Muscle of leg (tissue), 11 donors: ENCODE data around the gene CFAP68. TPM values are rescaled to one million over a fixed set of nuclear protein-coding genes. Genes with fewer than 3 reads are reported as not detected.
A peak's percentile ranks its signal among the peaks of the same experiment; 100 is the strongest.
"Not testable (repeated sequence)": the region's sequence is repeated elsewhere in the genome, so short reads cannot be mapped to it uniquely, and the experiment has no call there.

Experiments used
- DNase-seq: peaks from one replicate; pipeline ENCODE4 v3.0.0; 2013
- H3K27ac ChIP-seq: one replicate; pipeline ENCODE4 v1.5.1; 2013; ENCODE audit warnings: mild to moderate bottlenecking, low read length, control low read depth
- H3K27me3 ChIP-seq: one replicate; pipeline ENCODE4 v1.6.1; 2013; ENCODE audit warnings: low read length; ENCODE audit not compliant: control insufficient read depth, insufficient read depth
- H3K36me3 ChIP-seq: one replicate; pipeline ENCODE4 v1.6.1; 2013; ENCODE audit warnings: low read length; ENCODE audit not compliant: control insufficient read depth, insufficient read depth
- H3K4me1 ChIP-seq: one replicate; pipeline ENCODE4 v1.6.1; 2013; ENCODE audit warnings: low read length; ENCODE audit not compliant: control insufficient read depth, insufficient read depth
- H3K4me3 ChIP-seq: one replicate; pipeline ENCODE4 v1.5.1; 2013; ENCODE audit warnings: low read length, control low read depth
- H3K9me3 ChIP-seq: replicated peaks from 2 replicates; pipeline ENCODE4 v1.6.1; 2013; ENCODE audit warnings: low read depth, low read length; ENCODE audit not compliant: control insufficient read depth
- WGBS: methylation state at CpG from one replicate; pipeline ENCODE4 v1.1.5; 2013; ENCODE audit warnings: missing lambda C conversion rate; ENCODE audit not compliant: insufficient coverage; 5-methylcytosine and 5-hydroxymethylcytosine counted together
- polyA plus RNA-seq, 8 donors: library from polyadenylated mRNA; unstranded; fragments of 120-200 nt; gene quantifications; one replicate each; pipeline versions ENCODE4 v1.2.1 to v1.2.3, GENCODE V29; 2013; ENCODE audit warnings: inconsistent platforms in 1 of 8, low replicate concordance in 1 of 8; ENCODE audit not compliant: insufficient read length in 8 of 8, insufficient read depth in 1 of 8
- total RNA-seq: library from RNA; stranded (reverse); fragments of 120-200 nt; gene quantifications from one replicate; pipeline ENCODE4 v1.2.4, GENCODE V29; 2013

Gene CFAP68
- total and polyA plus RNA-seq, 9 donors = 14.0 to 20.4 (median 16.7) TPM

GRCh38 chr11:111855506-111855905, 23.8 kb upstream of the CFAP68 start:
- Histone ChIP-seq H3K4me3 (no peak overlapping the region), H3K27ac (no peak overlapping the region), H3K9me3 (no peaks in the 10 kb centered on the region), H3K4me1 (no peaks in the 10 kb centered on the region), H3K27me3 (no peaks in the 10 kb centered on the region), H3K36me3 (peaks cover 51% of the 10 kb centered on the region)
- DNase-seq = no peak

- H3K27me3 ChIP-seq = no peaks in the 10 kb centered on the region
- H3K4me3 ChIP-seq = no peak overlapping the region
- WGBS = no CpG with 5 or more reads among the region's 3 CpGs
- no peaks in the 10 kb centered on the region for H3K9me3 ChIP-seq
- peaks cover 43% of the 10 kb centered on the region for H3K36me3 ChIP-seq
- DNase-seq = no peak
- no peaks in the 10 kb centered on the region for H3K4me1 ChIP-seq
- H3K27ac ChIP-seq = no peak overlapping the region
Observed at GRCh38 chr11:111860257-111860656, 19.1 kb upstream of the CFAP68 start.

- WGBS = no CpG with 5 or more reads among the region's 1 CpG
- Histone ChIP-seq H3K36me3 (peaks cover 21% of the 10 kb centered on the region), H3K27ac (no peak overlapping the region), H3K27me3 (no peaks in the 10 kb centered on the region), H3K9me3 (no peaks in the 10 kb centered on the region), H3K4me1 (no peaks in the 10 kb centered on the region), H3K4me3 (no peak overlapping the region)
- no peak for DNase-seq
Observed at GRCh38 chr11:111870113-111870512, 9.2 kb upstream of the CFAP68 start.

- DNase-seq = no peak
- Histone ChIP-seq H3K4me1 (no peaks in the 10 kb centered on the region), H3K27me3 (no peaks in the 10 kb centered on the region), H3K27ac (peak overlapping the region; percentile 79), H3K4me3 (peak overlapping the region; percentile 61), H3K36me3 (peaks cover 23% of the 10 kb centered on the region), H3K9me3 (no peaks in the 10 kb centered on the region)
Observed at GRCh38 chr11:111870522-111870885, 8.8 kb upstream of the CFAP68 start.

- H3K27me3 ChIP-seq = no peaks in the 10 kb centered on the region
- peak within 1 kb of the TSS; percentile 79 for H3K27ac ChIP-seq
- no peaks in the 10 kb centered on the region for H3K4me1 ChIP-seq
- peak; percentile 92 for DNase-seq
- peak within 1 kb of the TSS; percentile 61 for H3K4me3 ChIP-seq
- peaks cover 25% of the 10 kb centered on the region for H3K36me3 ChIP-seq
- under 1% methylated on average over 48 of the region's 51 CpGs for WGBS
- no peaks in the 10 kb centered on the region for H3K9me3 ChIP-seq
Observed at GRCh38 chr11:111870886-111871692, 8.3 kb upstream of the CFAP68 start, which contains the start of gene ALG9. Gene ALG9 (minus strand): TSS chr11:111871581. CDS start chr11:111871482, 99 bp downstream.

GRCh38 chr11:111871693-111872161, 7.6 kb upstream of the CFAP68 start:
- Histone ChIP-seq H3K36me3 (peaks cover 23% of the 10 kb centered on the region), H3K4me1 (no peaks in the 10 kb centered on the region), H3K27ac (peak overlapping the region; percentile 79), H3K27me3 (no peaks in the 10 kb centered on the region), H3K9me3 (no peaks in the 10 kb centered on the region), H3K4me3 (peak overlapping the region; percentile 61)
- peak; percentile 32 for DNase-seq
- WGBS = no CpG with 5 or more reads among the region's 5 CpGs

GRCh38 chr11:111878385-111878848, 924 bp upstream of the CFAP68 start:
- no peaks in the 10 kb centered on the region for H3K27me3 ChIP-seq
- 0% methylated on average over 7 of the region's 13 CpGs for WGBS
- no peak for DNase-seq

GRCh38 chr11:111879637-111879960, 258 bp downstream of the CFAP68 start:
- H3K4me1 ChIP-seq = peaks cover 8% of the 10 kb centered on the region
- WGBS = 47% methylated on average over 6 of the region's 6 CpGs
- H3K36me3 ChIP-seq = peaks cover 6% of the 10 kb centered on the region
- H3K4me3 ChIP-seq = peak overlapping the region; percentile 67
- H3K27me3 ChIP-seq = no peaks in the 10 kb centered on the region
- H3K27ac ChIP-seq = peak overlapping the region; percentile 94
- no peaks in the 10 kb centered on the region for H3K9me3 ChIP-seq
- no peak for DNase-seq

More at GRCh38 chr11:111878385-111878848, 924 bp upstream of the CFAP68 start:
- Histone ChIP-seq H3K4me1 (peaks cover 8% of the 10 kb centered on the region), H3K36me3 (peaks cover 6% of the 10 kb centered on the region), H3K27ac (peak overlapping the region; percentile 94), H3K9me3 (no peaks in the 10 kb centered on the region), H3K4me3 (peak overlapping the region; percentile 67)

GRCh38 chr11:111882202-111882601, 2.9 kb downstream of the CFAP68 start:
- no peak for DNase-seq
- WGBS = 100% methylated on average over 1 of the region's 5 CpGs
- Histone ChIP-seq H3K4me1 (peaks cover 8% of the 10 kb centered on the region), H3K27me3 (no peaks in the 10 kb centered on the region), H3K9me3 (no peaks in the 10 kb centered on the region), H3K4me3 (no peak overlapping the region), H3K27ac (no peak overlapping the region), H3K36me3 (no peaks in the 10 kb centered on the region)

- H3K4me1 ChIP-seq, H3K27ac ChIP-seq, H3K9me3 ChIP-seq, DNase-seq, H3K4me3 ChIP-seq, H3K27me3 ChIP-seq, H3K36me3 ChIP-seq: not testable (repeated sequence)
- WGBS = no CpG with 5 or more reads among the region's 4 CpGs
Observed at GRCh38 chr11:111885053-111885452, 5.7 kb downstream of the CFAP68 start.
